HFF-Myc (cell line): ENCODE measurements around the gene MUC6.

Experiments
- DNase-seq: peaks from one replicate; pipeline ENCODE4 v3.0.0-alpha.2; 2011; ENCODE audit warnings: low read depth; ENCODE audit errors: extremely low read depth
- H3K4me3 ChIP-seq: replicated peaks from 2 replicates; pipeline ENCODE4 v1.5.1; 2011; ENCODE audit warnings: low read depth, mild to moderate bottlenecking, control low read depth, low read length
- TF ChIP-seq, protein P1 (sequence below): IDR thresholded peaks from 2 replicates; pipeline ENCODE4 v1.5.1; 2012; ENCODE audit warnings: mild to moderate bottlenecking, low read depth, low read length, control low read depth; ENCODE audit errors: missing control alignments

The MUC6 gene

DNA sequence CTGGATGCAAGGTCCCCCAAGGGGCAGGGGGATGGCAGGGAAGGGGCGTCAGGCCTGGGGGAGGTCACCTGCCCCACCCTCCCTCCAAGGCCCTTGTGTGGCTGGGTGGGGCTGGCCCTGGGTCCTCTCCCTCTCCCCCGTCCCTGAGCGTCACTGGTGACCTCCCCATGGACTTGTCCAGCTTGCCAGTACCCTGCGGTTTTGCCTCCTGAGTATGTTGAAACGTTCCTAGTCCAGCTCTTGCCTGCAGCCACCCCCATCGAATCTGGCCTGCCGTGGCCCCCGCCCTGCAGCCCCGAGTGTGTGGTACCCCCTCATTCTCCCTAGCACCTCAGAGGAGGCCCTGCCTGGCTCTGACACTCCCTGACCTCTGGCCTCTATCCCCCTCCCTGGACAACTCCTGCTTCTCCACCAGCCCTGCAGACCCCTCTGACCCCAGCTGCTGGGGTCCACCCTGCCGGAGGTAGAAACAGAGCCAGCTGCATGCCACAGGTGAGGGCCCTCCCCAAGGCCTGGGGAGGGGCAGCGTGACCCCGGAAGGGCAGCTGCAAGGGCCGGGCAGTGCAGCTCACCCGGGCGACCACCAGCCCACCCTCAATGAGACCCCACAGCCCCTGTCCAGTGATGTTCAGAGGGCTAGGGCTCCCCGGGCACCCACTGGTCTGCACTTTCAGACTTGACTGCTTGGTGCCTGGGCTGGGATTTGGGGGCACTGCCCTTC is 4.1 kb upstream of the MUC6 start:
- TF ChIP-seq, protein P1, sequence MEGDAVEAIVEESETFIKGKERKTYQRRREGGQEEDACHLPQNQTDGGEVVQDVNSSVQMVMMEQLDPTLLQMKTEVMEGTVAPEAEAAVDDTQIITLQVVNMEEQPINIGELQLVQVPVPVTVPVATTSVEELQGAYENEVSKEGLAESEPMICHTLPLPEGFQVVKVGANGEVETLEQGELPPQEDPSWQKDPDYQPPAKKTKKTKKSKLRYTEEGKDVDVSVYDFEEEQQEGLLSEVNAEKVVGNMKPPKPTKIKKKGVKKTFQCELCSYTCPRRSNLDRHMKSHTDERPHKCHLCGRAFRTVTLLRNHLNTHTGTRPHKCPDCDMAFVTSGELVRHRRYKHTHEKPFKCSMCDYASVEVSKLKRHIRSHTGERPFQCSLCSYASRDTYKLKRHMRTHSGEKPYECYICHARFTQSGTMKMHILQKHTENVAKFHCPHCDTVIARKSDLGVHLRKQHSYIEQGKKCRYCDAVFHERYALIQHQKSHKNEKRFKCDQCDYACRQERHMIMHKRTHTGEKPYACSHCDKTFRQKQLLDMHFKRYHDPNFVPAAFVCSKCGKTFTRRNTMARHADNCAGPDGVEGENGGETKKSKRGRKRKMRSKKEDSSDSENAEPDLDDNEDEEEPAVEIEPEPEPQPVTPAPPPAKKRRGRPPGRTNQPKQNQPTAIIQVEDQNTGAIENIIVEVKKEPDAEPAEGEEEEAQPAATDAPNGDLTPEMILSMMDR, result no peak
- H3K4me3 ChIP-seq, result no peak overlapping the region
- no peak for DNase-seq

DNA sequence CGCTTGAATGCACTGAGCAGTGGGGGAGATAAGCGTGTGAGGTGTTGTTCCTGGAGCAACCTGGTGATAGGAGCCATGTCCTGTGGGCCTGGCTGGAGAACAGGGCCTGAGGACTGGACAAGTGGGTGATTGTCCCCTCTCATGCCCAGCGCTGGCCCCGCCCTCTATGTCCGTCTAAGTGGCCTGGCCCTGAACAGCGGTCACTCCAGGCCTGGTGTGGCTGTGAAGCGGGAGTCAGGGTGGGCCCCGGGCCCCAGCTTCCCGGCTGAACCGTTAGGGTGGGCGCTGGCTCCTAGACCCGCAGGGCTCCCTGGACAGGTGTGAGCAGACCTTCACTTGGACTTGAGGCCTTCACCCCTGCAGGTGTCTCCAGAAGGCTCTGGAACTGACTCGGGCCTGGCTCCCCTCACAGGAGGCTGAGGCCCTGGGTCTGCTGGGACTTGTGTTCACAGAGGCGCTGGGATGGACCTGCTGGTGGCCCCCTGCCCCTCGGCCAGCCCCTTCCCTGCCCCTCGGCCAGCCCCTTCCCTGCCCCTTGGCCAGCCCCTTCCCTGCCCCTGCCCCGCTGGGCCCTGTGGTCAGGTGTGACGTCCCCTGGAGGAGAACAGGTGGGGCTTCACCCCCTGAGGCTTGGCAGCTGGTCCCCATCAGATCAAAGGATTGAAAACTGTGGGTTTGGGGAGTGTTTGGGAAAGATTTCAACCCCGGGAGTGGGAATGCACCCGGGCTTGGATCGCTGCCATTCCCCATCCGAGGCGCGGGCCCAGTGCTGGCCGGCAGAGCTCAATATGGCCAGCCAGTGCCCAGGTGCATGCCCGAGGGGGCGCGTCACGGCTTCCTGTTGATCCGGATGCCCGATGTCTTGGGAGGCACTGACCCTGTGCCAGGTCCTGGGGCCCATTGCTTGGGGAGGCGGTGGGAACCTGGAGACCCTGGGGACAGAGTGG is 3.2 kb upstream of the MUC6 start:
- no peak for DNase-seq
- TF ChIP-seq, protein P1, result no peak

DNA sequence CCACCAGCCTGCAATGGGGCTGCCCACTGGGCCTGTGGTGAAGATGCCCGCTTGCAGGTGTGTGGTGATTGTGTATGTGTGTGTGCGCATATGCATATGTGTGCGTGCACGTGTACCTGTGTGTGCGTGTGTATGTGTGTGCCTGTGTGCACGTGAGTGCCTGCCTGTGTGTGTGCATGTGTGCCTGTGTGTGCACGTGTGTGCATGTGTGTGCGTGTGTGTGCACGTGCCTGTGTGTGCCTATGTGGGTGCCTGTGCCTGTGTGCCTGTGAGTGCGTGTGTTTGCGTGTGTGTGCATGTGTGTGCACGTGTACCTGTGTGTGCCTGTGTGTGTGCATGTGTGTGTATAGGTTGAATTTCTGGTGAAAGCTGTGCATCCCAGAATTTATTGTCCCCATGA is 2.4 kb upstream of the MUC6 start:
- no peak for DNase-seq
- TF ChIP-seq, protein P1, result no peak
- no peak overlapping the region for H3K4me3 ChIP-seq

More for the DNA sequence above, 3.2 kb upstream of the MUC6 start:
- H3K4me3 ChIP-seq, result no peak overlapping the region

DNA sequence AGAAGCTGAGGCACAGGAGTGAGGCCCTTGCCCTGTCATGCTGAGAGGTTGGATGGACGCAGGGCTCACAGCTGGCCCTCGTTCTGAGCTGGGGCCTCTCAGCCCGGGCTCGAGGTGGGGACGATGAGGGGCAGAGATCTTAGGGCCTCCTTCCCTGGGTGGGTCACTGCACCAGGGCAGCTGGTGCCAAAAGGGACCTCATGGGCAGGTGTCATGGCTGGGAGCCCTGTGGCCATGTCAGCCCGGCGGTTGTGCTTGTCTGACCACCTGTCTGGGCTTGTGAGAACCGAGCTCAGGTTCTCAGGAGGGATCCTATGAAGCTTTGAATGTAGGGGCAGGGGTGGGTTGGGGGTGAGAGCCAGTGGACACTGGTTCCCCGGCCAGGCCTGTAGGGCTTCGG is 1.8 kb upstream of the MUC6 start:
- TF ChIP-seq, protein P1, result no peak
- DNase-seq, result no peak
- no peak overlapping the region for H3K4me3 ChIP-seq

DNA sequence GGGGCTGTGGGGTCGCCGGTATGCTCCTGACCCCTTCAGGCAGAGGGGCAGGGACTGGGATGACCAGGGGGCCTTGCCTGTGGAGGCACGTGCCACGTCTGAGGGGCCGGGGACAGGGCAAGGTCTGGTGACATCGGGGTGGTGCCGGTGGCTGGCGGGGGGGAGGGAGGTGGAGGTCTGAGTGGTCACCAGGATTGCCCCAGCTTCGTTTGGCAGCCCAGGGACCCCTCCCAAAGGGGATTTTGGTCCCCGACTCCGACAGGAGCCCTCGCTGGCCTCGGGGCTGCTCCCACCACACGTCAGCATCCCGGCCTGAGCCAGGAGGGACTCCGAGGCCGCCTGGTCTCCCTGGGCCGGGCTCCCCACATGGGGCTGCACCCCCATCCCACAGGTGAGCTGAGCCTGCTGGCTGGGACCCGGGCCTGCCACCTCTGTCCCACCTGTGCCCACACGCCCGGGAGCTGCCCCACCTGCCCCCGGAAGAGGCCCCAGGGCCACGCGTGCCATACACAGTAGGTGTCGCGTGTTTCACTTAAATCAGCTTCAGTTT is 1.1 kb upstream of the MUC6 start:
- TF ChIP-seq, protein P1, result no peak
- no peak overlapping the region for H3K4me3 ChIP-seq
- DNase-seq, result no peak

DNA sequence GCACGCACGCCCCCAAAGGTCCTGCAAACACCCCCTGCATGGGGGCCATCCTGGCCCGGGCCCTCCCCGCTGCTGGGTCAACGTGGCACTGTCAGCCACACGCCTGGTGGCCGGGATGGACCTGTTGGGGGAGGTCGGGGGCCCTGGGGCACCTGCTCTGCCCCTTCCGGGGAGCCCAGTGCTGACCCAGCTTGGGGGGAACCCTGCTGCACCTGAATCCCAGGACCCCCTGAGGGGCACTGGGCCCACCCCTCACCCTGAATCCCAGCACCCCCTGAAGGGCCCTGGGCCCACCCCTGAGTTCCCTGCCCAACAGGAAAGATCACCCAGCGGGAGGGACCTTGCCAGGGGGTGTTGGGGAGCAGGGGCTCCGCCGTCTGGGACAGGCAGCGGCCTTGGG is 413 bp upstream of the MUC6 start:
- TF ChIP-seq, protein P1, result no peak
- DNase-seq, result no peak
- H3K4me3 ChIP-seq, result no peak overlapping the region
